Osteoblast (primary cell): ENCODE measurements around the gene RAB30. TPM values are rescaled to one million over a fixed set of nuclear protein-coding genes. Genes with fewer than 3 reads are reported as not detected.

Experiments
- DNase-seq: peaks from one replicate; pipeline ENCODE4 v3.0.0; 2011; ENCODE audit warnings: low spot score, mixed read lengths; ENCODE audit not compliant: insufficient read length; ENCODE audit errors: missing footprints
- H2AFZ ChIP-seq: 2 replicates; pipeline ENCODE4 v1.6.0; 2011; ENCODE audit warnings: mild to moderate bottlenecking, low read length
- H3K27ac ChIP-seq: 2 replicates; pipeline ENCODE4 v1.5.1; 2011; ENCODE audit warnings: mild to moderate bottlenecking, low read depth, low read length, moderate library complexity
- H3K27me3 ChIP-seq: 2 replicates; pipeline ENCODE4 v1.6.0; 2012; ENCODE audit warnings: mild to moderate bottlenecking, control low read depth, inconsistent platforms, low read length, moderate library complexity; ENCODE audit not compliant: insufficient read depth
- H3K36me3 ChIP-seq: 2 replicates; pipeline ENCODE4 v1.5.1; 2011; ENCODE audit warnings: mild to moderate bottlenecking, low read length, control low read depth, moderate library complexity; ENCODE audit not compliant: insufficient read depth
- H3K4me1 ChIP-seq: 2 replicates; pipeline ENCODE4 v1.5.1; 2011; ENCODE audit warnings: mild to moderate bottlenecking, low read length, control low read depth, moderate library complexity; ENCODE audit not compliant: insufficient read depth
- H3K4me2 ChIP-seq: 2 replicates; pipeline ENCODE4 v1.6.0; 2011; ENCODE audit warnings: mild to moderate bottlenecking, low read length; ENCODE audit not compliant: insufficient read depth
- H3K4me3 ChIP-seq: fragments of 200-600 bp; sonication (generic); 3 replicates; pipeline ENCODE4 v1.5.1; 2012; ENCODE audit warnings: mild to moderate bottlenecking, low read length, inconsistent platforms; ENCODE audit not compliant: insufficient read depth
- H3K79me2 ChIP-seq: 2 replicates; pipeline ENCODE4 v1.6.0; 2012; ENCODE audit warnings: mild to moderate bottlenecking, low read length, control low read depth, inconsistent platforms; ENCODE audit not compliant: insufficient read depth
- H3K9me3 ChIP-seq: 2 replicates; pipeline ENCODE4 v1.5.1; 2011; ENCODE audit warnings: low read depth, low read length, control low read depth
- H4K20me1 ChIP-seq: 2 replicates; pipeline ENCODE4 v1.6.0; 2012; ENCODE audit warnings: mild to moderate bottlenecking, low read length, control low read depth; ENCODE audit not compliant: insufficient read depth
- total RNA-seq: library from RNA; depleted of rRNA; stranded (reverse); fragments of >200 nt; gene quantifications from 2 replicates; pipeline ENCODE4 v1.2.3, GENCODE V29; 2012
- TF ChIP-seq, protein P1 (sequence below): IDR thresholded peaks from 2 replicates; pipeline ENCODE4 v1.5.1; 2011; ENCODE audit warnings: mild to moderate bottlenecking, low read depth, low read length, moderate library complexity; ENCODE audit errors: extremely low read depth

RAB30 gene
- total RNA-seq, 1 donor = 21.0 TPM

DNA sequence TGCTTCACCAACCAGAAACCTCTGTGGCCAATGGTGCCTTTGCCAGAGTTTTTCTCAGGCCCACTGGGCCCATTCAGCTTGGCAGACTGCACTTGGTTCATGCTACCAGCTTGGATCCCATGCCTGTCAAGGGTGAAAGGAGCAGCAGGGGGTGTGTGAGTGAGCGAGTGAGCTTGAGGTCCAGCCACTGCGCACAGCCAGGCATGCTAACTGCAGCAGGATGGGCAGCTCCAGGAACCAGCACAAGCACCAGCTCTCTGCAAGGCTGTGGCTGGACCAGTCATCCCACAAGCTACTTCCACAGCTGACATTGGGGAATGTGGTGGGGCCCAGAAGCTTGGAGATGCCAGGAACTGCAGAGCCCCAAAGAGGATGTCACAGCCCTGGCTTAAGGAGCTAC lies 129.3 kb downstream of the RAB30 start:
- Histone ChIP-seq H3K79me2 (no peaks in the 10 kb centered on the region), H2AFZ (no peak overlapping the region), H3K4me2 (no peak overlapping the region), H3K27me3 (no peaks in the 10 kb centered on the region), H3K4me1 (no peaks in the 10 kb centered on the region), H3K9me3 (no peaks in the 10 kb centered on the region), H4K20me1 (no peaks in the 10 kb centered on the region), H3K27ac (no peak overlapping the region), H3K36me3 (no peaks in the 10 kb centered on the region), H3K4me3 (no peak overlapping the region)
- TF ChIP-seq, protein P1, sequence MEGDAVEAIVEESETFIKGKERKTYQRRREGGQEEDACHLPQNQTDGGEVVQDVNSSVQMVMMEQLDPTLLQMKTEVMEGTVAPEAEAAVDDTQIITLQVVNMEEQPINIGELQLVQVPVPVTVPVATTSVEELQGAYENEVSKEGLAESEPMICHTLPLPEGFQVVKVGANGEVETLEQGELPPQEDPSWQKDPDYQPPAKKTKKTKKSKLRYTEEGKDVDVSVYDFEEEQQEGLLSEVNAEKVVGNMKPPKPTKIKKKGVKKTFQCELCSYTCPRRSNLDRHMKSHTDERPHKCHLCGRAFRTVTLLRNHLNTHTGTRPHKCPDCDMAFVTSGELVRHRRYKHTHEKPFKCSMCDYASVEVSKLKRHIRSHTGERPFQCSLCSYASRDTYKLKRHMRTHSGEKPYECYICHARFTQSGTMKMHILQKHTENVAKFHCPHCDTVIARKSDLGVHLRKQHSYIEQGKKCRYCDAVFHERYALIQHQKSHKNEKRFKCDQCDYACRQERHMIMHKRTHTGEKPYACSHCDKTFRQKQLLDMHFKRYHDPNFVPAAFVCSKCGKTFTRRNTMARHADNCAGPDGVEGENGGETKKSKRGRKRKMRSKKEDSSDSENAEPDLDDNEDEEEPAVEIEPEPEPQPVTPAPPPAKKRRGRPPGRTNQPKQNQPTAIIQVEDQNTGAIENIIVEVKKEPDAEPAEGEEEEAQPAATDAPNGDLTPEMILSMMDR = no peak
- DNase-seq = no peak

DNA sequence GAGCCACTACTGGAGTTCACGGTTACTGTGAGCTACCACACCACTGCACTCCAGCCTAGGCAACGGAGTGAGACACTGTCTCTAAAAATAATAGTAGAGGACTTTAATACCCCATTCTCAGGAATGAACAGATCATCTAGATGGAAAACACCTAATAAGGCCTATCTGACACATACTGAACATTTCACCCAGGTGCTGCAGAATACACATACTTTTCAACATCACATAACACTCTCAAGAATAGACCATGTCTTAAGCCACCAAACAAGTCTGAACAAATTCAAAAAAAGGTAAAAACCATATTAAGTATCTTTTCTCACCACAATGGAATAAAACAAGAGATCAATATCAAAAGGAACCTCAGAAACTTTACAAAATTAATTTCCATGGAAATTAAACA lies 132.2 kb downstream of the RAB30 start:
- Histone ChIP-seq H3K79me2 (no peaks in the 10 kb centered on the region), H3K4me2 (no peak overlapping the region), H3K4me1 (no peaks in the 10 kb centered on the region), H3K9me3 (no peaks in the 10 kb centered on the region), H3K36me3 (no peaks in the 10 kb centered on the region), H3K27me3 (no peaks in the 10 kb centered on the region), H4K20me1 (no peaks in the 10 kb centered on the region), H3K27ac (no peak overlapping the region), H2AFZ (no peak overlapping the region), H3K4me3 (no peak overlapping the region)
- TF ChIP-seq, protein P1 = no peak
- DNase-seq = no peak

DNA sequence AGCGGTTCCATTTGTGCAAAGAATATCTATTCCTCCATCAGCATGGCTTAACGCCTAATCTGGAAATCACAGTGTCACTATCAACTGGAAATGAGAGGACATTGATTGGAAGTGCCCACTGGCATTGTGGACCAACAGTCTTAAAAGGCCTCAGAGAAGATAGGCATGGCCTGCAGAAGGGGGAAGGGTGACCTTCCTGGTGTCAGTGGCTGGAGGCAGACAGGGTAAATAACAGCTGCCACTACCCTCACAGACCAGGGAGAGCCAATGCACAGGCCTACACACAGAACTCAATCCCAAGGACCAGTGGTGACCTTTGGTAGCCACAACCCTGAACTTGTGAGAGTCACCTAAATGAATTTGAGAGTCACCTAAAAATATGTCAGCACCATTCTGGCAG lies 134.1 kb downstream of the RAB30 start:
- no peak overlapping the region for H3K27ac ChIP-seq
- H3K27me3 ChIP-seq = no peaks in the 10 kb centered on the region
- H3K4me3 ChIP-seq = no peak overlapping the region
- no peaks in the 10 kb centered on the region for H3K79me2 ChIP-seq
- no peaks in the 10 kb centered on the region for H3K36me3 ChIP-seq
- H3K9me3 ChIP-seq = no peaks in the 10 kb centered on the region
- TF ChIP-seq, protein P1 = no peak
- no peaks in the 10 kb centered on the region for H4K20me1 ChIP-seq
- no peak overlapping the region for H2AFZ ChIP-seq
- H3K4me1 ChIP-seq = no peaks in the 10 kb centered on the region
- DNase-seq = no peak
- no peak overlapping the region for H3K4me2 ChIP-seq

DNA sequence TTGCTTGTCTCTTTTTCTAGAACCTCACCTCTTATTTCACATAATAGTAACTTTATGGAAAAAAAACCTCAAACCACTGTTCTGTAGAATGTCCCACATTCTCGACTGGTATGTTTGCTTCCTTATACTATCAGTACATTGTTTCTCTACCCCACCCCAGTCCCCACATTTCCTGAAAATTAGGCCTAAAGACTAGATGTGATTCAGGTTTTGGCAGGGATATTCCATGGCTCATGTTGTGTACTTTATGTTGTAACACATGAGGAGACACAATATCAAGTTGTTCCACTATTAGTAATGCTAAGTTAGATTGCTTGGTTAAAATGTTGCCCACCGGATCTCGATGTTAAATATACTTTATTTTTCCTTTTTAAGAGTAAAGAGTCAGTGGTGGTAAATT lies 135.4 kb downstream of the RAB30 start:
- H3K4me3 ChIP-seq = no peak overlapping the region
- no peak for DNase-seq
- no peak overlapping the region for H3K27ac ChIP-seq
- H3K4me2 ChIP-seq = no peak overlapping the region
- TF ChIP-seq, protein P1 = no peak
- H3K79me2 ChIP-seq = no peaks in the 10 kb centered on the region
- peak overlapping the region; percentile 6 for H2AFZ ChIP-seq
- no peaks in the 10 kb centered on the region for H3K4me1 ChIP-seq
- H4K20me1 ChIP-seq = no peaks in the 10 kb centered on the region
- H3K9me3 ChIP-seq = no peaks in the 10 kb centered on the region
- no peaks in the 10 kb centered on the region for H3K27me3 ChIP-seq
- no peaks in the 10 kb centered on the region for H3K36me3 ChIP-seq
